DND-41 (cell line): Measurements from ENCODE around the gene SEBOX.

Source experiments
- EZH2 ChIP-seq: IDR thresholded peaks from 3 replicates; pipeline ENCODE4 v1.6.1; 2012; ENCODE audit warnings: borderline replicate concordance, low read depth, mild to moderate bottlenecking, moderate library complexity, low read length, inconsistent platforms; ENCODE audit not compliant: severe bottlenecking
- TF ChIP-seq, protein P1 (sequence below): IDR thresholded peaks from 2 replicates; pipeline ENCODE4 v1.5.1; 2012; ENCODE audit warnings: borderline replicate concordance, low read length, moderate library complexity, mild to moderate bottlenecking; ENCODE audit not compliant: poor library complexity, severe bottlenecking; ENCODE audit errors: extremely low read depth

DNA sequence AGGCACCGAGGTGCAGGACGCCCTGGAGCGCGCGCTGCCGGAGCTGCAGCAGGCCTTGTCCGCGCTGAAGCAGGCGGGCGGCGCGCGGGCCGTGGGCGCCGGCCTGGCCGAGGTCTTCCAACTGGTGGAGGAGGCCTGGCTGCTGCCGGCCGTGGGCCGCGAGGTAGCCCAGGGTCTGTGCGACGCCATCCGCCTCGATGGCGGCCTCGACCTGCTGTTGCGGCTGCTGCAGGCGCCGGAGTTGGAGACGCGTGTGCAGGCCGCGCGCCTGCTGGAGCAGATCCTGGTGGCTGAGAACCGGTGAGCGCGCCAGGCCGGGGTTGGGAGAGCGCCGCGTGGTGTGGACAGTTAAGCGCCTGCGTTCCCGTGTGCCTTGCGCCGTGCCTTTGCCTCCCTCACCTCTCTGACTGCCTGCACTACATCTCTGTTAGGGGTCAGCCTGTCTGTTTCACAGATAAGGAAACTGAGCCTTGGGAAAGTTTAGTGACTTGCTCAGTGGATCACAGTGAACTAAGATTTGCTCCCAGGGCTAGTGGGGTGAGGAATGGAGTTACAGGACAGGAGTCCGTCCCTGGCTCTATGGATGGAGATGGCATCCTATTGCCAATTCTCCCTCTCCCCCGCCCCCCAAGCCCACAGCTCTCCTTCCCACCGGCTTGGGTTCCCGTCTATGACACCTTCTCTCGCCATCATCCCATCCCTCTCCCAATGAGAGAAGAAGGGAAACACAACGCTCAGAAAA, 7.4 kb upstream of the SEBOX start:
- TF ChIP-seq, protein P1, sequence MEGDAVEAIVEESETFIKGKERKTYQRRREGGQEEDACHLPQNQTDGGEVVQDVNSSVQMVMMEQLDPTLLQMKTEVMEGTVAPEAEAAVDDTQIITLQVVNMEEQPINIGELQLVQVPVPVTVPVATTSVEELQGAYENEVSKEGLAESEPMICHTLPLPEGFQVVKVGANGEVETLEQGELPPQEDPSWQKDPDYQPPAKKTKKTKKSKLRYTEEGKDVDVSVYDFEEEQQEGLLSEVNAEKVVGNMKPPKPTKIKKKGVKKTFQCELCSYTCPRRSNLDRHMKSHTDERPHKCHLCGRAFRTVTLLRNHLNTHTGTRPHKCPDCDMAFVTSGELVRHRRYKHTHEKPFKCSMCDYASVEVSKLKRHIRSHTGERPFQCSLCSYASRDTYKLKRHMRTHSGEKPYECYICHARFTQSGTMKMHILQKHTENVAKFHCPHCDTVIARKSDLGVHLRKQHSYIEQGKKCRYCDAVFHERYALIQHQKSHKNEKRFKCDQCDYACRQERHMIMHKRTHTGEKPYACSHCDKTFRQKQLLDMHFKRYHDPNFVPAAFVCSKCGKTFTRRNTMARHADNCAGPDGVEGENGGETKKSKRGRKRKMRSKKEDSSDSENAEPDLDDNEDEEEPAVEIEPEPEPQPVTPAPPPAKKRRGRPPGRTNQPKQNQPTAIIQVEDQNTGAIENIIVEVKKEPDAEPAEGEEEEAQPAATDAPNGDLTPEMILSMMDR: no peak
- TF ChIP-seq EZH2: no peak
